Measurements from ENCODE around the gene C1orf198.

The C1orf198 gene

GRCh38 chr1:230891413-230891812, 23.1 kb upstream of the C1orf198 start:
- DNase-seq (ENCODE audit: low read depth), result no peak

GRCh38 chr1:230884646-230885045, 16.3 kb upstream of the C1orf198 start:
- no peak for DNase-seq (ENCODE audit: low read depth)

- DNase-seq (ENCODE audit: low read depth), result no peak
Measured at GRCh38 chr1:230883967-230884366, 15.6 kb upstream of the C1orf198 start.

GRCh38 chr1:230879778-230880177, 11.5 kb upstream of the C1orf198 start:
- no peak for DNase-seq (ENCODE audit: low read depth)

GRCh38 chr1:230878591-230878990, 10.3 kb upstream of the C1orf198 start:
- DNase-seq (ENCODE audit: low read depth), result peak; percentile 91

- DNase-seq (ENCODE audit: low read depth), result no peak
Measured at GRCh38 chr1:230877924-230878590, 9.7 kb upstream of the C1orf198 start.

GRCh38 chr1:230877146-230877923, 9.0 kb upstream of the C1orf198 start:
- DNase-seq (ENCODE audit: low read depth), result peak; percentile 74

GRCh38 chr1:230876660-230877059, 8.3 kb upstream of the C1orf198 start:
- DNase-seq (ENCODE audit: low read depth), result no peak

- no peak for DNase-seq (ENCODE audit: low read depth)
Measured at GRCh38 chr1:230875370-230875769, 7.0 kb upstream of the C1orf198 start.

GRCh38 chr1:230870916-230871315, 2.6 kb upstream of the C1orf198 start:
- DNase-seq (ENCODE audit: low read depth), result no peak

- DNase-seq (ENCODE audit: low read depth), result no peak
Measured at GRCh38 chr1:230869500-230869899, 1.2 kb upstream of the C1orf198 start.

GRCh38 chr1:230868736-230869385, 540 bp upstream of the C1orf198 start:
- DNase-seq (ENCODE audit: low read depth), result no peak

GRCh38 chr1:230867101-230867902, 1.0 kb downstream of the C1orf198 start:
- DNase-seq (ENCODE audit: low read depth), result no peak

- DNase-seq (ENCODE audit: low read depth), result no peak
Measured at GRCh38 chr1:230866171-230867070, 1.9 kb downstream of the C1orf198 start.

GRCh38 chr1:230865062-230865817, 3.1 kb downstream of the C1orf198 start:
- no peak for DNase-seq (ENCODE audit: low read depth)

- DNase-seq (ENCODE audit: low read depth), result no peak
Measured at GRCh38 chr1:230864441-230864840, 3.9 kb downstream of the C1orf198 start.

- DNase-seq (ENCODE audit: low read depth), result no peak
Measured at GRCh38 chr1:230863449-230863848, 4.9 kb downstream of the C1orf198 start.

- DNase-seq (ENCODE audit: low read depth), result peak; percentile 69
Measured at GRCh38 chr1:230861970-230862595, 6.2 kb downstream of the C1orf198 start.

GRCh38 chr1:230861489-230861888, 6.8 kb downstream of the C1orf198 start:
- DNase-seq (ENCODE audit: low read depth), result no peak
